OCI-LY1 (cell line): ENCODE measurements around the gene INHBC.

Experiments used
- H2AFZ ChIP-seq: fragments of 200-600 bp; sonication (generic), shearing (Covaris generic); 2 replicates; pipeline ENCODE4 v1.6.0; 2014; ENCODE audit warnings: antibody characterized with exemption, mild to moderate bottlenecking, low read length
- H3F3A ChIP-seq: fragments of 200-600 bp; sonication (generic), shearing (Covaris generic); 2 replicates; pipeline ENCODE4 v1.6.0; 2014; ENCODE audit warnings: mild to moderate bottlenecking, antibody characterized with exemption, low read length, moderate library complexity; ENCODE audit not compliant: insufficient read depth
- H3K27ac ChIP-seq: fragments of 200-600 bp; sonication (generic); 2 replicates; pipeline ENCODE4 v1.5.1; 2014; ENCODE audit warnings: low read length, mixed run types, mild to moderate bottlenecking, low read depth; ENCODE audit not compliant: poor library complexity, severe bottlenecking
- H3K27me3 ChIP-seq: fragments of 200-600 bp; sonication (generic); 2 replicates; pipeline ENCODE4 v1.6.0; 2014; ENCODE audit warnings: antibody characterized with exemption, mild to moderate bottlenecking, low read length, moderate library complexity; ENCODE audit not compliant: insufficient read depth
- H3K36me3 ChIP-seq: fragments of 200-600 bp; sonication (generic); 2 replicates; pipeline ENCODE4 v1.6.1; 2014; ENCODE audit warnings: mild to moderate bottlenecking, antibody characterized with exemption, low read length, moderate library complexity, mixed read lengths; ENCODE audit not compliant: insufficient read depth
- H3K4me1 ChIP-seq: fragments of 200-600 bp; sonication (generic); 2 replicates; pipeline ENCODE4 v1.5.1; 2014; ENCODE audit warnings: mild to moderate bottlenecking, low read length, moderate library complexity; ENCODE audit not compliant: insufficient read depth, severe bottlenecking
- H3K4me2 ChIP-seq: fragments of 200-600 bp; sonication (generic), shearing (Covaris generic); 2 replicates; pipeline ENCODE4 v1.6.1; 2014; ENCODE audit warnings: low read length
- H3K4me3 ChIP-seq: fragments of 200-600 bp; sonication (generic); 2 replicates; pipeline ENCODE4 v1.5.1; 2014; ENCODE audit warnings: low read length, low read depth, mild to moderate bottlenecking, mixed read lengths; ENCODE audit not compliant: poor library complexity, severe bottlenecking
- H3K79me2 ChIP-seq: fragments of 200-600 bp; shearing (Covaris generic); 2 replicates; pipeline ENCODE4 v1.6.1; 2016; ENCODE audit warnings: mixed run types, low read length, mixed read lengths; ENCODE audit not compliant: insufficient read depth
- H3K9ac ChIP-seq: fragments of 200-600 bp; sonication (generic), shearing (Covaris generic); 2 replicates; pipeline ENCODE4 v1.6.1; 2014; ENCODE audit warnings: mild to moderate bottlenecking, low read length, mixed read lengths
- H3K9me2 ChIP-seq: fragments of 200-600 bp; sonication (generic), shearing (Covaris generic); 2 replicates; pipeline ENCODE4 v1.6.1; 2014; ENCODE audit warnings: low read depth, mild to moderate bottlenecking, low read length, mixed read lengths
- H3K9me3 ChIP-seq: fragments of 200-600 bp; shearing (Covaris generic); 2 replicates; pipeline ENCODE4 v1.6.1; 2014; ENCODE audit warnings: low read length, mixed read lengths
- H4K20me1 ChIP-seq: fragments of 200-600 bp; sonication (generic), shearing (Covaris generic); 2 replicates; pipeline ENCODE4 v1.6.0; 2016; ENCODE audit warnings: mild to moderate bottlenecking, low read length; ENCODE audit not compliant: insufficient read depth
- CTCF ChIP-seq: fragments of 200-600 bp; sonication (generic), shearing (Covaris generic); IDR thresholded peaks from 2 replicates; pipeline ENCODE4 v1.5.1; 2017; ENCODE audit warnings: mild to moderate bottlenecking, antibody characterized with exemption, low read length, moderate library complexity, mixed read lengths
- EZH2 ChIP-seq: fragments of 200-600 bp; sonication (generic), shearing (Covaris generic); IDR thresholded peaks from 2 replicates; pipeline ENCODE4 v1.8.0; 2017; ENCODE audit warnings: borderline replicate concordance, mixed run types, mild to moderate bottlenecking, antibody characterized with exemption, low read length, moderate library complexity, mixed read lengths

The INHBC gene

DNA sequence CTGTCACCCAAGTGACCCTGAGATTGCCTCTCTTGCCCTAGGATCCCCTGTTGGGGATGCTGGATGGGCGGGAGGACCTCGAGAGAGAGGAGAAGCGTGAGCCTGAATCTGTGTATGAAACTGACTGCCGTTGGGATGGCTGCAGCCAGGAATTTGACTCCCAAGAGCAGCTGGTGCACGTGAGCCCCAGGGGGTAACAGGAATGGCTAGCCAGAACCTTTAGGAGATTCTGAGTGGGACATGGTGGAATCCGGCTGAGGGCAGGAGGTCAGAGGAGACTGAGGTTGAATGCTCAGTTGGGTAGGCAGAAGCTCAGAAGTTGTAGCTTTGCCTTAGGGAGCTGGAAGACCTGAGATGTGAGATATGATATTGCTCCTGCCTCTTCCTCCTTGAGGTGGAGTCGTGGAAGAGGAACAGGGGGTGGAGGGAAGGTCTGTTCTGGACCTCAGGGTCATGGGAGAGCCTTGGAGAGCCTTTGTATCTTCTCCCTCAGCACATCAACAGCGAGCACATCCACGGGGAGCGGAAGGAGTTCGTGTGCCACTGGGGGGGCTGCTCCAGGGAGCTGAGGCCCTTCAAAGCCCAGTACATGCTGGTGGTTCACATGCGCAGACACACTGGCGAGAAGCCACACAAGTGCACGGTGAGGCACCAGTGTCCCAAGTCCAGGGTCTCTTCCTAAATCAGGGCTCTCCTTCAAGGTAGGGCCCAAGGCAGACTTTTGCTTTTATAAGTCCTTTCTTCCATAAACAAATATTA, 31.3 kb downstream of the INHBC start:
- Histone ChIP-seq H3K4me1 (peaks cover 17% of the 10 kb centered on the region), H4K20me1 (no peaks in the 10 kb centered on the region), H3K79me2 (no peaks in the 10 kb centered on the region), H3K27me3 (peaks cover 7% of the 10 kb centered on the region; the same call in 1 of the 2 replicates), H3K27ac (no peak overlapping the region), H3K4me3 (no peak overlapping the region), H3K36me3 (no peaks in the 10 kb centered on the region), H3K9me2 (no peaks in the 10 kb centered on the region), H3F3A (no peaks in the 10 kb centered on the region), H3K9me3 (no peaks in the 10 kb centered on the region), H3K4me2 (no peak overlapping the region), H2AFZ (no peak overlapping the region), H3K9ac (no peak overlapping the region)
- TF ChIP-seq EZH2 (no peak), CTCF (no peak)

GRCh38 chr12:57467212-57467874, 32.8 kb downstream of the INHBC start:
- H3K27me3 ChIP-seq = peaks cover 7% of the 10 kb centered on the region; the same call in 1 of the 2 replicates
- H3K27ac ChIP-seq = no peak overlapping the region
- no peaks in the 10 kb centered on the region for H3K9me3 ChIP-seq
- H4K20me1 ChIP-seq = no peaks in the 10 kb centered on the region
- H2AFZ ChIP-seq = no peak overlapping the region
- TF ChIP-seq EZH2 (no peak), CTCF (no peak)
- no peaks in the 10 kb centered on the region for H3K9me2 ChIP-seq
- peaks cover 6% of the 10 kb centered on the region for H3K4me1 ChIP-seq
- no peak overlapping the region for H3K4me2 ChIP-seq
- no peaks in the 10 kb centered on the region for H3K79me2 ChIP-seq
- H3K36me3 ChIP-seq = no peaks in the 10 kb centered on the region; the same call in 1 of the 2 replicates
- H3K4me3 ChIP-seq = no peak overlapping the region
- no peaks in the 10 kb centered on the region for H3F3A ChIP-seq
- H3K9ac ChIP-seq = no peak overlapping the region

DNA sequence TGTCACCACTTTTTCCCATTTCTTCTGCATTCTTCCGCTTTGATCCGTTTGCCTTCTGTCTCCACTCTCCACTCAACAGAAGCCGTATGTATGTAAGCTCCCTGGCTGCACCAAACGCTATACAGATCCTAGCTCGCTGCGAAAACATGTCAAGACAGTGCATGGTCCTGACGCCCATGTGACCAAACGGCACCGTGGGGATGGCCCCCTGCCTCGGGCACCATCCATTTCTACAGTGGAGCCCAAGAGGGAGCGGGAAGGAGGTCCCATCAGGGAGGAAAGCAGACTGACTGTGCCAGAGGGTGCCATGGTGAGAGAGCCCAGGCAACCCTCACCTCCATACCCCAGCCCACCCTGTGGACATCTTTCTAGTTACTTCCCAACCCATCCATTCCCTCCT, 33.3 kb downstream of the INHBC start:
- Histone ChIP-seq H3K27ac (no peak overlapping the region), H4K20me1 (no peaks in the 10 kb centered on the region), H3K9me2 (no peaks in the 10 kb centered on the region), H3K4me3 (no peak overlapping the region), H3K9me3 (no peaks in the 10 kb centered on the region), H3F3A (no peaks in the 10 kb centered on the region), H3K79me2 (no peaks in the 10 kb centered on the region), H3K4me1 (peaks cover 6% of the 10 kb centered on the region), H3K27me3 (peaks cover 7% of the 10 kb centered on the region; the same call in 1 of the 2 replicates), H3K9ac (no peak overlapping the region), H2AFZ (no peak overlapping the region), H3K4me2 (no peak overlapping the region), H3K36me3 (no peaks in the 10 kb centered on the region; the same call in 1 of the 2 replicates)
- TF ChIP-seq EZH2 (no peak), CTCF (no peak)
